Kidney (tissue), 14 donors: ENCODE results near the gene UBAC1. TPM values are rescaled to one million over a fixed set of nuclear protein-coding genes. Genes with fewer than 3 reads are reported as not detected.

Experiments
- DNase-seq, 5 donors: peaks; one replicate each; pipeline ENCODE4 v3.0.0-alpha.2; 2013 to 2020
- FAIRE-seq: peaks from 2 replicates; lab custom pipeline; 2012; peaks lifted over from hg19 to GRCh38; lab: Jason Lieb, UNC
- H3K27ac ChIP-seq, 2 donors: one replicate each; pipeline ENCODE4 v1.7.0; 2013; ENCODE audit warnings: low read depth in 2 of 2, low read length in 2 of 2, inconsistent platforms in 1 of 2
- H3K27me3 ChIP-seq: one replicate; pipeline ENCODE4 v1.7.1; 2013; ENCODE audit warnings: low read length, inconsistent platforms; ENCODE audit not compliant: control insufficient read depth, insufficient read depth
- H3K36me3 ChIP-seq, 3 donors: one replicate each; pipeline versions ENCODE4 v1.7.0 to v1.7.1; 2013; ENCODE audit warnings: low read length in 3 of 3, control low read depth in 1 of 3, inconsistent platforms in 1 of 3; ENCODE audit not compliant: insufficient read depth in 3 of 3, control insufficient read depth in 2 of 3
- H3K4me1 ChIP-seq, 3 donors: one replicate each; pipeline versions ENCODE4 v1.7.0 to v1.7.1; 2013; ENCODE audit warnings: low read length in 3 of 3, inconsistent platforms in 1 of 3, low read depth in 1 of 3; ENCODE audit not compliant: control insufficient read depth in 2 of 3, insufficient read depth in 2 of 3
- H3K4me3 ChIP-seq, 3 donors: one replicate each; pipeline versions ENCODE4 v1.7.0 to v1.8.1; 2013; ENCODE audit warnings: low read length in 3 of 3, control low read depth in 1 of 3, inconsistent platforms in 1 of 3
- H3K9ac ChIP-seq, 3 donors: one replicate each; pipeline versions ENCODE4 v1.7.0 to v1.7.1; 2013; ENCODE audit warnings: low read length in 3 of 3, control low read depth in 1 of 3, inconsistent platforms in 1 of 3
- H3K9me3 ChIP-seq, 3 donors: one replicate each; pipeline versions ENCODE4 v1.7.0 to v1.7.1; 2013; ENCODE audit warnings: low read length in 3 of 3, control low read depth in 1 of 3, inconsistent platforms in 1 of 3; ENCODE audit not compliant: control insufficient read depth in 2 of 3, insufficient read depth in 1 of 3
- intact Hi-C: fragments of 100-400 bp; cut with DNase I; formaldehyde crosslinking; loops from one replicate; pipeline ENCODE4 v1.11.1; 2022
- polyA plus RNA-seq: library from polyadenylated mRNA; stranded (reverse); fragments of 350-450 nt; fragmentation: Illumina TruSeq; extraction: RNeasy Lipid Tissue Mini Kit (QIAGEN cat#74804); gene quantifications from one replicate; pipeline ENCODE4 v1.2.3, GENCODE V29; 2014; ENCODE audit warnings: low read depth, low replicate concordance; ENCODE audit not compliant: insufficient read depth
- total RNA-seq: library from RNA; stranded (reverse); fragmentation: NEBNext Ultra II Directional; extraction: Animal tissue kit (Norgen Biotek cat#: 25700); gene quantifications from one replicate; pipeline ENCODE4 v1.2.1, GENCODE V29; 2021
- TF ChIP-seq, protein P1 (sequence below): IDR thresholded peaks from 3 replicates; pipeline ENCODE4 v1.5.1; 2012; ENCODE audit warnings: mild to moderate bottlenecking, moderate library complexity, borderline replicate concordance; ENCODE audit not compliant: insufficient read depth; ENCODE audit errors: extremely low read depth
- donor health status: control.
- donor health status: control.
- donor health status: control.
- donor health status: control.
- donor health status: control.
- donor health status: DM: yes; HTN: yes; CAD: no.
- donor health status: Normal renal cell carcinoma (clear cell type).

UBAC1 gene
- total and polyA plus RNA-seq, 2 donors from 2014 or later = 40.2 to 52.6 TPM

DNA sequence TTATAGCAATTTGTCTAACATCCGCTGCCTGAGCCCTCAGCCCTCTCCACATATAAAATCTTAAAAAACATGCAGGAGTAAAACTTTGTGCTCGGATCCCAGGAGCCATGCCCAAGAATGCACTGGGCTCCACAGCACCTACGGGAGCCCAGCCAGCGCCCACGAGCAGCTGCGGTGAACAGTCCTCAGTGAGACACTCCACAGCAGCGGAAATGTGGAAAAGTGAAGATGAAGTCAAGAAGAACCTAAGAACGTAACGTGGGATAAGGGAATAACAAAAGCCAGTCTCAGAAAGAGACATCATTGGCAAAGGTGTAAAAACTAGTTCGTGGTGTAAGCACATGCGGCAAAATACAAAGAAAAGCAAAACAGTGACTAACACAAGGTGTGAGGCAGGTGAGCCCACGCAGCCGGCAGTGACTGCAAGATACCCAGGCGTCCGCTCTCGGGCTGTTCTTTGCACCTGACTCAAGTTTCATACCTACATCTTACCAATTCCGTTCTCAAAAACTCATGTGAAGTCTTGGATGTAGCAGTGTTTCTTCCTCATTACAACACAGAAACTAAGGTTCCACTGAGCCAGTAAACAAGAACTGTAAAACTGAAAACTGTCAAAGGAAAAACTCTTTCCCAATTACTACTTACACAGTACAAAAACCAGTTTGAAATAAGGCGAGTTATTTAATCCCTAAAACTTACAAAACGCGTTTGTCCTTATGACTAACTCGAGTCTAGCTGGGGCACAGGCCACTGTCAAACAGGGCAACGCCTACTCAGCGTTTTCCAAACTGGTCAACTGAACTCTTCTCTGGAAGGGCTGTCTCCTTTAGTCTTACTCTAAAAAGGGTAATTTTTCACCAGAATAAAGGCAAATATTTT, 55.6 kb downstream of the UBAC1 start:
- H3K36me3 ChIP-seq = no peaks in the 10 kb centered on the region
- H3K9me3 ChIP-seq = no peaks in the 10 kb centered on the region
- H3K27me3 ChIP-seq = no peaks in the 10 kb centered on the region
- intact Hi-C loops = no loop called here
- H3K4me1 ChIP-seq = peaks cover 0 to 20% (median 13%) of the 10 kb centered on the region in 3 donors
- H3K4me3 ChIP-seq = peak overlapping the region; percentile 59 to 74 (median 66)
- H3K9ac ChIP-seq = peak overlapping the region in 2 of 3 donors; percentile 34 to 53
- TF ChIP-seq, protein P1, sequence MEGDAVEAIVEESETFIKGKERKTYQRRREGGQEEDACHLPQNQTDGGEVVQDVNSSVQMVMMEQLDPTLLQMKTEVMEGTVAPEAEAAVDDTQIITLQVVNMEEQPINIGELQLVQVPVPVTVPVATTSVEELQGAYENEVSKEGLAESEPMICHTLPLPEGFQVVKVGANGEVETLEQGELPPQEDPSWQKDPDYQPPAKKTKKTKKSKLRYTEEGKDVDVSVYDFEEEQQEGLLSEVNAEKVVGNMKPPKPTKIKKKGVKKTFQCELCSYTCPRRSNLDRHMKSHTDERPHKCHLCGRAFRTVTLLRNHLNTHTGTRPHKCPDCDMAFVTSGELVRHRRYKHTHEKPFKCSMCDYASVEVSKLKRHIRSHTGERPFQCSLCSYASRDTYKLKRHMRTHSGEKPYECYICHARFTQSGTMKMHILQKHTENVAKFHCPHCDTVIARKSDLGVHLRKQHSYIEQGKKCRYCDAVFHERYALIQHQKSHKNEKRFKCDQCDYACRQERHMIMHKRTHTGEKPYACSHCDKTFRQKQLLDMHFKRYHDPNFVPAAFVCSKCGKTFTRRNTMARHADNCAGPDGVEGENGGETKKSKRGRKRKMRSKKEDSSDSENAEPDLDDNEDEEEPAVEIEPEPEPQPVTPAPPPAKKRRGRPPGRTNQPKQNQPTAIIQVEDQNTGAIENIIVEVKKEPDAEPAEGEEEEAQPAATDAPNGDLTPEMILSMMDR = no peak
- peak overlapping the region; percentile 10 to 60 for H3K27ac ChIP-seq
- no peak for FAIRE-seq
- DNase-seq = peak in 3 of 5 donors; percentile 26 to 31 (median 28)

- peaks cover 0 to 16% (median 13%) of the 10 kb centered on the region in 3 donors for H3K4me1 ChIP-seq
- FAIRE-seq = no peak
- H3K4me3 ChIP-seq = no peak overlapping the region
- intact Hi-C loops = no loop called here
- no peaks in the 10 kb centered on the region for H3K36me3 ChIP-seq
- no peak overlapping the region for H3K27ac ChIP-seq
- H3K9ac ChIP-seq = no peak overlapping the region
- no peaks in the 10 kb centered on the region for H3K27me3 ChIP-seq
- TF ChIP-seq, protein P1 = no peak
- no peaks in the 10 kb centered on the region for H3K9me3 ChIP-seq
- DNase-seq = peak in 4 of 5 donors; percentile 29 to 68 (median 52)
These were observed 57.2 kb downstream of the UBAC1 start for GRCh38 chr9:135903786-135904520.

- TF ChIP-seq, protein P1 = no peak
These were observed 57.9 kb downstream of the UBAC1 start for GRCh38 chr9:135903358-135903656.

More at GRCh38 chr9:135903358-135903656, 57.9 kb downstream of the UBAC1 start:
- Histone ChIP-seq H3K4me3 (no peak overlapping the region), H3K9me3 (no peaks in the 10 kb centered on the region), H3K27me3 (no peaks in the 10 kb centered on the region), H3K9ac (no peak overlapping the region), H3K27ac (no peak overlapping the region), H3K36me3 (no peaks in the 10 kb centered on the region), H3K4me1 (peaks cover 0 to 13% (median 10%) of the 10 kb centered on the region in 3 donors)
- no peak for FAIRE-seq
- DNase-seq = peak in 1 of 5 donors; percentile 22
- intact Hi-C loops = no loop called here
